ENCODE results near the gene CCDC85A.

CCDC85A gene

GRCh38 chr2:56222481-56222880 lies 38.7 kb downstream of the CCDC85A start:
- Histone ChIP-seq H3K27me3 (ENCODE audit: insufficient read depth, low read length, poor library complexity, severe bottlenecking) (no peaks in the 10 kb centered on the region), H3K4me2 (ENCODE audit: low read depth, low read length, poor library complexity, severe bottlenecking) (no peak overlapping the region), H4K20me1 (ENCODE audit: insufficient read depth, low read length, poor library complexity, severe bottlenecking) (no peaks in the 10 kb centered on the region), H3K9ac (ENCODE audit: low read depth, low read length, poor library complexity, severe bottlenecking) (no peak overlapping the region), H3K79me2 (ENCODE audit: insufficient read depth, low read length) (no peaks in the 10 kb centered on the region), H2AFZ (ENCODE audit: low read length) (no peak overlapping the region), H3K36me3 (ENCODE audit: insufficient read depth, low read length) (no peaks in the 10 kb centered on the region), H3K9me3 (ENCODE audit: insufficient read depth, low read depth, low read length) (no peaks in the 10 kb centered on the region), H3K4me1 (ENCODE audit: insufficient read depth, low read length, poor library complexity, severe bottlenecking) (no peaks in the 10 kb centered on the region), H3K4me3 (ENCODE audit: low read length, poor library complexity, severe bottlenecking) (no peak overlapping the region), H3K9me2 (replicated peaks; ENCODE audit: low read depth, low read length) (no peaks in the 10 kb centered on the region), H3F3A (ENCODE audit: low read depth) (no peaks in the 10 kb centered on the region)
- TF ChIP-seq CTCF (conservative IDR thresholded peaks at IDR 0.05; ENCODE audit: low read length) (no peak), EZH2phosphoT487 (IDR thresholded peaks at IDR 0.05; ENCODE audit: borderline replicate concordance) (no peak)

- H3K9me3 ChIP-seq (ENCODE audit: insufficient read depth, low read depth, low read length): no peaks in the 10 kb centered on the region
- no peak overlapping the region for H3K4me2 ChIP-seq (ENCODE audit: low read depth, low read length, poor library complexity, severe bottlenecking)
- H3K4me1 ChIP-seq (ENCODE audit: insufficient read depth, low read length, poor library complexity, severe bottlenecking): no peaks in the 10 kb centered on the region
- no peaks in the 10 kb centered on the region for H4K20me1 ChIP-seq (ENCODE audit: insufficient read depth, low read length, poor library complexity, severe bottlenecking)
- no peaks in the 10 kb centered on the region for H3K36me3 ChIP-seq (ENCODE audit: insufficient read depth, low read length)
- H3K9ac ChIP-seq (ENCODE audit: low read depth, low read length, poor library complexity, severe bottlenecking): no peak overlapping the region
- no peaks in the 10 kb centered on the region for H3K79me2 ChIP-seq (ENCODE audit: insufficient read depth, low read length)
- TF ChIP-seq CTCF (conservative IDR thresholded peaks at IDR 0.05; ENCODE audit: low read length) (no peak), EZH2phosphoT487 (IDR thresholded peaks at IDR 0.05; ENCODE audit: borderline replicate concordance) (no peak)
- H3F3A ChIP-seq (ENCODE audit: low read depth): no peaks in the 10 kb centered on the region
- H3K9me2 ChIP-seq (replicated peaks; ENCODE audit: low read depth, low read length): no peaks in the 10 kb centered on the region
- H2AFZ ChIP-seq (ENCODE audit: low read length): no peak overlapping the region
- H3K27me3 ChIP-seq (ENCODE audit: insufficient read depth, low read length, poor library complexity, severe bottlenecking): no peaks in the 10 kb centered on the region
- no peak overlapping the region for H3K4me3 ChIP-seq (ENCODE audit: low read length, poor library complexity, severe bottlenecking)
These were observed 40.5 kb downstream of the CCDC85A start for GRCh38 chr2:56224316-56224715.

- no peaks in the 10 kb centered on the region for H3K4me1 ChIP-seq (ENCODE audit: insufficient read depth, low read length, poor library complexity, severe bottlenecking)
- H3K4me3 ChIP-seq (ENCODE audit: low read length, poor library complexity, severe bottlenecking): no peak overlapping the region
- H3F3A ChIP-seq (ENCODE audit: low read depth): no peaks in the 10 kb centered on the region
- TF ChIP-seq EZH2phosphoT487 (IDR thresholded peaks at IDR 0.05; ENCODE audit: borderline replicate concordance) (no peak), CTCF (conservative IDR thresholded peaks at IDR 0.05; ENCODE audit: low read length) (no peak)
- H3K27me3 ChIP-seq (ENCODE audit: insufficient read depth, low read length, poor library complexity, severe bottlenecking): no peaks in the 10 kb centered on the region
- H4K20me1 ChIP-seq (ENCODE audit: insufficient read depth, low read length, poor library complexity, severe bottlenecking): no peaks in the 10 kb centered on the region
- H3K9me2 ChIP-seq (replicated peaks; ENCODE audit: low read depth, low read length): no peaks in the 10 kb centered on the region
- H3K9ac ChIP-seq (ENCODE audit: low read depth, low read length, poor library complexity, severe bottlenecking): no peak overlapping the region
- no peaks in the 10 kb centered on the region for H3K36me3 ChIP-seq (ENCODE audit: insufficient read depth, low read length)
- H3K4me2 ChIP-seq (ENCODE audit: low read depth, low read length, poor library complexity, severe bottlenecking): no peak overlapping the region
- no peaks in the 10 kb centered on the region for H3K79me2 ChIP-seq (ENCODE audit: insufficient read depth, low read length)
- no peak overlapping the region for H2AFZ ChIP-seq (ENCODE audit: low read length)
- no peaks in the 10 kb centered on the region for H3K9me3 ChIP-seq (ENCODE audit: insufficient read depth, low read depth, low read length)
These were observed 44.0 kb downstream of the CCDC85A start for GRCh38 chr2:56227811-56228210.
